Measurements from ENCODE around the gene CCR2. TPM values are rescaled to one million over a fixed set of nuclear protein-coding genes. Genes with fewer than 3 reads are reported as not detected.

Gene CCR2
- polyA plus RNA-seq, 1 of the 3 experiments (the other 2 are of a cell fraction) = not detected

- Histone ChIP-seq H3K4me3 (ENCODE audit: low read depth in 2 of 2, low read length in 1 of 2) (no peak overlapping the region), H3K36me3 (replicated peaks in 1 of 2; ENCODE audit: control insufficient read depth in 1 of 2, insufficient read depth in 2 of 2, low read length in 1 of 2) (no peaks in the 10 kb centered on the region), H3K4me1 (ENCODE audit: control insufficient read depth in 1 of 2, insufficient read depth in 2 of 2, low read depth in 1 of 2, low read length in 1 of 2) (no peaks in the 10 kb centered on the region), H4K20me1 (ENCODE audit: insufficient read depth) (no peaks in the 10 kb centered on the region), H3F3A (replicated peaks; ENCODE audit: insufficient read depth) (peaks cover 3% of the 10 kb centered on the region), H3K79me2 (ENCODE audit: insufficient read depth) (no peaks in the 10 kb centered on the region), H3K9ac (no peak overlapping the region), H3K27me3 (ENCODE audit: insufficient read depth) (peaks cover 42% of the 10 kb centered on the region), H3K27ac (ENCODE audit: low read depth in 2 of 2, low read length in 1 of 2) (no peak overlapping the region), H3K9me3 (no peaks in the 10 kb centered on the region), H3K4me2 (no peak overlapping the region), H2AFZ (ENCODE audit: low read depth) (no peak overlapping the region), H3K9me2 (no peaks in the 10 kb centered on the region)
- POLR2A ChIA-PET = no interaction called here
- TF ChIP-seq CTCF (IDR thresholded peaks at IDR 0.05) = no peak
- TF ChIP-seq FOSL2 (IDR thresholded peaks at IDR 0.05; ENCODE audit: borderline replicate concordance, low read depth) = no peak
- no peak for TF ChIP-seq EZH2phosphoT487 (IDR thresholded peaks at IDR 0.05; ENCODE audit: borderline replicate concordance, low read depth)
- no peak for TF ChIP-seq REST (IDR thresholded peaks at IDR 0.05; ENCODE audit: low read depth, low read length)
- no peak for TF ChIP-seq EP300 (IDR thresholded peaks at IDR 0.05; ENCODE audit: borderline replicate concordance in 1 of 2, low read depth in 1 of 2, low read length in 1 of 2)
- TF ChIP-seq GATA2 (CRISPR knock-in tag; IDR thresholded peaks at IDR 0.05) = no peak
- no peak for TF ChIP-seq USF1 (IDR thresholded peaks at IDR 0.05; ENCODE audit: borderline replicate concordance, low read depth)
- TF ChIP-seq TAF1 (IDR thresholded peaks at IDR 0.05; ENCODE audit: borderline replicate concordance, low read depth, low read length) = no peak
- TF ChIP-seq USF2 (IDR thresholded peaks at IDR 0.05; ENCODE audit: borderline replicate concordance, low read depth, low read length) = no peak
- TF ChIP-seq SIN3A (IDR thresholded peaks at IDR 0.05; ENCODE audit: borderline replicate concordance, low read depth, low read length) = no peak
- TF ChIP-seq FOXJ3 (CRISPR knock-in tag; IDR thresholded peaks at IDR 0.05) = no peak
- no peak for TF ChIP-seq POLR2AphosphoS5 (IDR thresholded peaks at IDR 0.05; ENCODE audit: low read depth, low read length)
- no peak for TF ChIP-seq CHD2 (IDR thresholded peaks at IDR 0.05; ENCODE audit: low read length, partially characterized antibody)
- no peak for TF ChIP-seq TEAD4 (IDR thresholded peaks at IDR 0.05; ENCODE audit: borderline replicate concordance, insufficient read depth)
- no peak for TF ChIP-seq RXRA (IDR thresholded peaks at IDR 0.05; ENCODE audit: borderline replicate concordance, low read depth)
- no peak for TF ChIP-seq YY1 (IDR thresholded peaks at IDR 0.05; ENCODE audit: low read depth)
- no peak for TF ChIP-seq JUND (IDR thresholded peaks at IDR 0.05)
- no peak for TF ChIP-seq ELF1 (IDR thresholded peaks at IDR 0.05)
- CTCF ChIA-PET = interaction anchor here (1.6 kb wide), 1 partner anchor 436 kb away, joined by 5 read pairs; no protein-coding TSS in a partner anchor
- no peak for DNase-seq
- WGBS (ENCODE audit: low lambda C conversion rate) = 0% methylated on average over 2 of the region's 2 CpGs
Measured at GRCh38 chr3:46375218-46375617, 21.3 kb downstream of the CCR2 start.
